GM12872 (cell line): ENCODE data around the gene CNPY3.

ENCODE experiments used
- TF ChIP-seq, protein P1 (sequence below): IDR thresholded peaks from 3 replicates; pipeline ENCODE4 v1.5.1; 2011; ENCODE audit warnings: low read depth, mild to moderate bottlenecking, low read length, moderate library complexity; ENCODE audit not compliant: insufficient read depth

The CNPY3 gene

DNA sequence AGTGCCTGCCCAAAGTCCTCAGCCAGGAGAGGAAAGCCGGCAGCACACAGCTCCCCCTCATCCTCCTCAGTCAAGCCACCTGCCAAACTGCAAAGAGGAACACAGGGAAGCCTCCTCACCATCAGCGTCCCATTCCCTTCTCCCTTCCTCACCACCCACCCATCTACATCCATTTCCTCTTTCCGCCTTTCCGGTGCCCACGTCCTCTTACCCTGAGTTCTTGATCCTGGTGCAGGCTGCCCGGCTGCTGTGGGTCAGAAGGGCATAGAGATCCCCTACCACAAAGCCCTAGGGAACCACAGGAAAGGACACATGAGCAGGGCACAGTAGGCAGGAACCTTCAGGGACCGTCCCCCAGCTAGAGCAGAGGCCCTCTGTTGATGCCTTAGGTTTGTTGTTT is 37.3 kb downstream of the CNPY3 start:
- TF ChIP-seq, protein P1, sequence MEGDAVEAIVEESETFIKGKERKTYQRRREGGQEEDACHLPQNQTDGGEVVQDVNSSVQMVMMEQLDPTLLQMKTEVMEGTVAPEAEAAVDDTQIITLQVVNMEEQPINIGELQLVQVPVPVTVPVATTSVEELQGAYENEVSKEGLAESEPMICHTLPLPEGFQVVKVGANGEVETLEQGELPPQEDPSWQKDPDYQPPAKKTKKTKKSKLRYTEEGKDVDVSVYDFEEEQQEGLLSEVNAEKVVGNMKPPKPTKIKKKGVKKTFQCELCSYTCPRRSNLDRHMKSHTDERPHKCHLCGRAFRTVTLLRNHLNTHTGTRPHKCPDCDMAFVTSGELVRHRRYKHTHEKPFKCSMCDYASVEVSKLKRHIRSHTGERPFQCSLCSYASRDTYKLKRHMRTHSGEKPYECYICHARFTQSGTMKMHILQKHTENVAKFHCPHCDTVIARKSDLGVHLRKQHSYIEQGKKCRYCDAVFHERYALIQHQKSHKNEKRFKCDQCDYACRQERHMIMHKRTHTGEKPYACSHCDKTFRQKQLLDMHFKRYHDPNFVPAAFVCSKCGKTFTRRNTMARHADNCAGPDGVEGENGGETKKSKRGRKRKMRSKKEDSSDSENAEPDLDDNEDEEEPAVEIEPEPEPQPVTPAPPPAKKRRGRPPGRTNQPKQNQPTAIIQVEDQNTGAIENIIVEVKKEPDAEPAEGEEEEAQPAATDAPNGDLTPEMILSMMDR, result no peak

DNA sequence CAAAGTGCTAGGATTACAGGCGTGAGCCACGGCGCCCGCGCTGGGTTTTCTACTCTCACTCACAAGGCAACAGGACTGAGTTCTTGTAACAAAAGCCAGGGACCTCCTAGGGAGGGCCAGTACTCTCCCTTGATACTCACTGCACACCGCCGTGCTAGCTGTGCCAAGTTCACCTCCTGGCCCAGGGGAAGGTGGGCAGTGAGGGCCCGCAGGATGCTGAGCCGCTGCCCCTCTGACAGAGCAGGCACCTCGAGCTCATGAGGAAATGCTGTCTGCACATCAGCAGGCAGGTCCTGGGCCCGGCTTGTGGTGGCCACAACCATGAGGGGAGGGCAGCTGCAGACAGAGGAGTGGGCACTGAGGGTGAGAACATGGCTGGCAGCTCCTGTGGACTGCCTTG is 37.9 kb downstream of the CNPY3 start:
- TF ChIP-seq, protein P1, result no peak

DNA sequence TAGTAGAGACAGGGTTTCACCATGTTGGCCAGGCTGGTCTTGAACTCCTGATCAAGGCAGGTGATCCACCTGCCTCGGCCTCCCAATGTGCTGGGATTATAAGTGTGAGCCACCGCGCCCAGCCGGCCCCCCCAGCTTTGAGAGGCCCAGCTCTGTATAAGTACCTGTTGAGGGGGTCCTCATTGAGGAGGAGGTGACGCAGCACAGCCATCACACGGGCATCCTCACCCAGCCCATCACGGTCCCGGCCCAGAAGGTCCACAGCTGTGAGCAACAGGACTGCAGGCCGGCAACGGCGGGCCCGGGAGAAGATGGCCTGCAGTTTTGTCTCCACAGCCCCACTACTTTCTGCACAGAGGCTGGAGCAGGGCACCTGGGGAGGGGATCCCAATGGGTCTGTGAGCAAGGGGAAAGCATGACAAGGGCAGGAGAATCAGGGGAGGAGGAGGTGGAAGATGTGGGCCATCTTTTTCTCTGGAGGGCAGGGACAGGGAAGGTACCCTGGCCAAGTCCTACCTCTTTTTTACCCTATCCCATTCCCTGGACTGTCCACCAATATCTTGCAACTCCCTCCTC is 38.9 kb downstream of the CNPY3 start:
- TF ChIP-seq, protein P1, result no peak

DNA sequence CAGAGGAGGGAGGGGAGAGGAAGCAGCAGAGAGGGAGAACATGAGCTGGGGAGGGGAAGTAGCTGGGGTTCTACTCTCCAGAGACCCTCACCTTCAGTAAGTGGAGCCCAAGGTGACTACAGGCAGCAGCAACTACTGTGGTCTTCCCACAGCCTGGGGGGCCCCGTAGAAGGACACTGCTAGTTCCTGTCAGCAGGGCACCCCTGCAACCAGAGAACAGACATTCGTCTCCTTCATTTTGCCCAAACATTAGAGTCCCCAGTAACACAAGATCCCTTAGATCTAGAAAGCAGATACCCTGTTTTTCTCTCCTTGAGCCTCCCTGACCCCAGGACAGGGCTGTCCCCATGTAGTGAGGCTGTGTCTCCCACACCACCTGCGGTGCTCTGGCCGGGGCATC is 39.5 kb downstream of the CNPY3 start:
- TF ChIP-seq, protein P1, result no peak

DNA sequence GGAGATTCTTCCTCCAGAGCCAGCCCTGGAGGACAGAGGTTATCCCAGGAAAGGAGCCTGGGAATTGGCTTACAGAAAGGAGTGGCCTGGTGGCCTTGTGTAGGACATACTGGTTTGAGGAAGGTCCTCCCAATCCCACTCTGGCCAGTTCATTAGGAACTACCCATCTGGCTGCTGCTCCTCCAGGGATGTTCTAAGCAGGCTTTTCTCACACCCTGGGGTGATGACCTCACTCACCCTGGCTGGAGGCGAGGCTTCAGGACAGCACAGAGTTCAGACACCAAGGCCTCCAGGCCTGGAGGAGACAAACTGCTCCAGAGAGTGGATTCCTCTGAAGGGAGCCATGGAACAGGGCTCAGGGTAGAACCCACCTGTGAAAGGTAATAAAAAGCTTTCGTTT is 40.2 kb downstream of the CNPY3 start:
- TF ChIP-seq, protein P1, result no peak

DNA sequence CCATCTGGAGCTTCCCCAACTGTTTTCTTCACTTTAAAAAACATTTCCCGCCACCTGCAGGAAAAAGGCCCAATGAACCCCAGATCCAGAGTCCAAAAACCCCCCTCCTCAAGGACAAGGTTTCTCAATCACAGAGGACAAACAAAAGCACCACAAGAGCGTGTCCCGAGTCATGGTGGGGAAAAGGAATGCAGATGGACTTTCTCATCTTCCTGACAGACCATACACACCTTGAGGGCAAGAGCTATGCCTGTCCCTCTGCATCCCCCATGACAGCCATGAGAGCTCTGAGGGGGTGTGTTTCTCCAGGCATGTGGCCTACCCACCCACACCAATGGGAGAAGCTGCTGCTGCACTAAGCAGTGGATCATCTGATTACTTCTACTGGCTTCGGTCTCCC is 40.7 kb downstream of the CNPY3 start:
- TF ChIP-seq, protein P1, result no peak

DNA sequence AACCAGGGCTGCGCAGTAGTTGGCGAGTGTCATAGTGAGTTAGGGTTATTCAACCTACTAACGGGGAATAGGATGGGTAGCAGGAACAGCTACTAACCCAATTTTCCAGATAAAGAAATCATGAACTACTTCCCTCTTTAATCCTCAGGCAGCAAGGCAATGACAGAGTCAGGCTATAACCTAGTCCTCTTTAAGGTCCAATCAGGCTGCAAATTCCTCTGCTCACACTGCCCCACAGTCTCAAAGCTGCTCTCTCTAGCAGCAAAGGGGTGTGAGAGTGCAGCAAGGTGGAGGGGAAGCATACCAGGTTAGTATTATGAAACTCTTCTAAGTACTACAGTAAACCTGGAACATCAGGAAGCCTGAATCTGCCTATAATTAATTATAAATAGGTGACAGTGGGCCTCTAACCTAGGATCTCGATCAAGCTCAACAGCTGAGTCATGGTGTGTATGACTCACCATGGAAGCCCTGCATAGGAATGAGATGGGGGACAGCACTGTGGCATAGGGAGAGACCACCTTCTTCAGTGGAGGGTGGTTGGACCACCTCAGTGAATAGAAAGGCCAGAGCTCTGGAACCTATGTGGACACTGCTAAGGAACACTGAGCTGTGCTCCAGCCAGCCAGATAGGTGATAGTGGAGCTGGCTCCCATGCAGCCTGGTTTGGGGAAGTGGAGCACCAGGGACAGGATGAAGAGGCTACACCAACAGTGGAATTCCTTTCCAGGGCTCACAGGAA is 41.8 kb downstream of the CNPY3 start:
- TF ChIP-seq, protein P1, result no peak
